ENCODE data around the gene POLR2C. TPM values are rescaled to one million over a fixed set of nuclear protein-coding genes. Genes with fewer than 3 reads are reported as not detected.

The POLR2C gene
- total and polyA plus RNA-seq, 2 of the 13 experiments (the other 11 are each of a cell fraction or from before 2014, with no cell fraction given): 104 to 216 TPM

DNA sequence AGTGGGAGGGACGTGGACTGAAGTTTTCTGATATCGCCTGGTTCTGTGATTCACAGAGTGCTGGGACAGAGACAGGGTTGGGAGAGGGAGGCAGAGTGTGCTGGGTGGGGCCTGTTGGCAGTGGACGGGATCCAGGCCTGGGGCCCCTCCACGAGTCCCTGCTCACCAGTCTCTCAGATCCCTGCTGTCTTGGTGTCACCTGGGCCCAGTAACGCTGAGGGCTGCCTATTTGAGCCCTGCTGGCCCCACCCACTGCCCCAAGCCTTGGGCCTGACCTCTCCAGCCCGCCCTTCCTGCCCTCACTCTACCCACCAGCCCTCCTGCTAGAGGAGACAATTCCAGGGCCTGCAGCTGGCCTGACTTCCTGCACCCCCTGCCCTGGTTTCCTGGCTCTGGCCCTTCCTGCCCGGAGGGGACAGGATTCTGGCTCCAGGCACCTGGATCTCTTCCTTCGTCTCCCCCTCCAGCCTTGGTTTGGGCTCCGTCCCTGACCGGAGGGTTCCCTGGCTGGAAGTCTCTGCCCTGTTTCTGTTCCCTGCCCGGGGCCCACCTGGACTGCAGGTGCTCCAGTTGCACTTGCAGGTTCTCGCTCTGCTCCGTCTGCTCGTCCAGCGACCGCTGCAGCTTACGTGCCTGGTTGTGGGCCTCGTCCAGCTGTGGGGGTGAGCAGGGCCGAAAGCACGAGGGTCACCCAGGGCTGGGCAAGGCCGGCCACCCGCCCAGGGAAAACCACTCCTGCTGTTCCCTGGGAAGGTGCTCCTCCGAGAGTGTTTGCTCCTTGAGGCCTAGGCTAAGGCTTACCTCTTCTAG is 52.5 kb downstream of the POLR2C start:
- 0 out of 5 replicates have a peak, but pooled peaks cover 0 to 1% of the 10 kb centered on the region in 2 experiments for H3K27me3 ChIP-seq (ENCODE audit: control insufficient read depth in 1 of 2, insufficient read depth in 2 of 2, low read length in 2 of 2)
- H3K9me3 ChIP-seq (ENCODE audit: low read length): no peaks in the 10 kb centered on the region
- DNase-seq (ENCODE audit: low spot score): no peak
- H3K79me2 ChIP-seq (ENCODE audit: insufficient read depth, low read length): no peaks in the 10 kb centered on the region
- H3K36me3 ChIP-seq (replicated peaks in 1 of 2; ENCODE audit: control insufficient read depth in 1 of 2, insufficient read depth in 2 of 2, low read length in 2 of 2): no peaks in the 10 kb centered on the region
- WGBS (ENCODE audit: low lambda C conversion rate): 72% methylated on average over 22 of the region's 23 CpGs
- TF ChIP-seq ZFP91 (CRISPR knock-in tag; IDR thresholded peaks at IDR 0.05; ENCODE audit: borderline replicate concordance): 0 out of 2 replicates have a peak, but pooled peaks have one; percentile 21
- TF ChIP-seq RFXANK (CRISPR knock-in tag; IDR thresholded peaks at IDR 0.05): no peak
- TF ChIP-seq ZFX (CRISPR knock-in tag; IDR thresholded peaks at IDR 0.05; ENCODE audit: low read depth): peak; percentile 8; the same call in 1 of the 2 replicates
- TF ChIP-seq ZNF687 (CRISPR knock-in tag; IDR thresholded peaks at IDR 0.05): peak; percentile 36; the same call in 1 of the 2 replicates
- ATAC-seq: no peak
- CTCF ChIA-PET (ENCODE audit: low intra/inter-chr PET ratio, low total read pairs): no interaction called here
- H3K4me2 ChIP-seq (ENCODE audit: low read depth, low read length): no peak overlapping the region
- no peak overlapping the region for H3K9ac ChIP-seq (ENCODE audit: insufficient read depth, low read depth, low read length)
- in situ Hi-C loops (cut with HindIII; ENCODE audit: extremely low pct_ligation_motif_present, low pct_unique_long_range_greater_than_20kb) (loop anchor here (5.0 kb wide), 3 partner anchors 38 to 213 kb away; no protein-coding TSS in a partner anchor), intact Hi-C loops (cut with micrococcal nuclease; ENCODE audit: unreplicated experiment) (no loop called here)
- POLR2A ChIA-PET: interaction anchor here (3.5 kb wide), 1 partner anchor 43 kb away, joined by 12 read pairs; no protein-coding TSS in a partner anchor
- H3K4me1 ChIP-seq (ENCODE audit: insufficient read depth, low read length): peaks cover 31% of the 10 kb centered on the region
- no peak for FAIRE-seq
- no peak overlapping the region for H3K27ac ChIP-seq (ENCODE audit: extremely low read length, insufficient read depth, low read length)
- H2AFZ ChIP-seq (ENCODE audit: low read length): no peak overlapping the region
- H3K4me3 ChIP-seq (replicated peaks in 1 of 3; ENCODE audit: insufficient read depth in 1 of 3, low read depth in 2 of 3, low read length in 3 of 3): no peak overlapping the region
- H4K20me1 ChIP-seq (ENCODE audit: insufficient read depth, low read length): no peaks in the 10 kb centered on the region
- no TSS peak for BruUV-seq (replicated peaks)
